NCI-H1092 (cell line): ENCODE results near the gene MBTD1.

Experiments
- DNase-seq: peaks from one replicate; lab custom pipeline; 2025; lab: John Stamatoyannopoulos, UW

MBTD1 gene

GRCh38 chr17:51144266-51145022 is 115.4 kb downstream of the MBTD1 start:
- DNase-seq: no peak

GRCh38 chr17:51142597-51142996 is 117.3 kb downstream of the MBTD1 start:
- DNase-seq: no peak

DNA sequence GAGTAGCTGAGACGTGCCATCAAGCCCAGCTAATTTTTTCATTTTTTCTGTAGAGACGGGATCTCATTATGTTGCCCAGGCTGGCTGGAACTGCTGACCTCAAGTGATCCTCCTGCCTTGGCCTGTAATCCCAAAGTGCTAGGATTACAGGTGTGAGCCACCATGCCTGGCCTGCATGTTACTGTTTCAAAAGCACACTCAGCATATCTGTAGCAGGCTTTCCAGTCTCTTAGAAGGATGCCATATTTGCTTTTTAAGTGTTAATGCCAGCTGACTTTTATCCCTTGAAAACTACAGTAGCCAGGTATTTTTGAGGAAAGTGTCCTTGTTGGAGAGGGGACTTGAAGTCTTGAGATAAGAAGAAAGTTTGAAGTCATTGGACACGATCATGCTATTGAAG is 123.9 kb downstream of the MBTD1 start:
- DNase-seq: no peak

GRCh38 chr17:51133365-51133764 is 126.5 kb downstream of the MBTD1 start:
- DNase-seq: no peak

DNA sequence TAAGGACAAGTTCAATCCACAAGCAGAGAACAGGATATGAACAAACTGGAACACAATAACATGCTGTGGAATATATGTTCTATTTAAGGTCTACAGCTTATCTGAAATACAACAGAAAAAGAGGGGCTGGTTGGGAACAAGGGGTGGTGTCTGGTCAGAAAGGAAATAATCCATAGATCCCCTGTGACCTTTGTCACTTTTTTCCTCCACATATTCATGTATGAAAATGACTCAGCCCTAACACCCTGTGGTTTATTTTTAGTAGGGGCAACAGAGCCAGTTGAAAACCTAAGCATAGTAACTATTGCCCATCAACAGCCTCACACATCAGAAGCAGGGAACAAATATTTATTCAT is 126.9 kb downstream of the MBTD1 start:
- DNase-seq: no peak

DNA sequence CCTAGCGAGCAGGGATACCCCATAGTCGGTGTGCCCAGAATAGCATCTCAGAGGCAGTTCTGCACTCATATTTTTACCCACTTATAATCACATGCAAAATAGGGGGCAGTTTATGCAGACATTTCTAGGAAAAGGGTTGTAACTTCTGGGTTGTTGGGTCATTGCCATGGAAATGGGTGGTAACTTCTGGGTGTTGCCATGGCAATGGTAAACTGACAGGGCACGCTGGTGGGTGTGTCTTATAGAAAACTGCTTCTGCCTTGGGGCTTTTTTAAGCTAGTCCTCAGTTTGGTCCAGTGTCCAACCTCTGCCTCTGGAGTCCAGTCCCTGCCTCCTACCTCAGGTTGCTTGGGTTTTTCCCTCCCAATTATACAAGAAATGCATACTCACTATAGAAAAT is 131.8 kb downstream of the MBTD1 start:
- DNase-seq: no peak
